OCI-LY7 (cell line): ENCODE results near the gene CNTNAP4.

Experiments used
- EZH2phosphoT487 ChIP-seq: fragments of 200-600 bp; sonication (generic); IDR thresholded peaks from 2 replicates; pipeline ENCODE4 v1.6.1; 2018; ENCODE audit warnings: low read depth, borderline replicate concordance, mild to moderate bottlenecking, mixed run types, antibody characterized with exemption, low read length, moderate library complexity, mixed read lengths
- TF ChIP-seq, protein P1 (sequence below): fragments of 200-600 bp; sonication (generic); conservative IDR thresholded peaks from 2 replicates; pipeline ENCODE4 v1.5.1; 2014; ENCODE audit warnings: mild to moderate bottlenecking, antibody characterized with exemption, low read length, moderate library complexity, mixed read lengths

GRCh38 chr16:76502063-76502462 is 224.9 kb downstream of the CNTNAP4 start:
- TF ChIP-seq, protein P1, sequence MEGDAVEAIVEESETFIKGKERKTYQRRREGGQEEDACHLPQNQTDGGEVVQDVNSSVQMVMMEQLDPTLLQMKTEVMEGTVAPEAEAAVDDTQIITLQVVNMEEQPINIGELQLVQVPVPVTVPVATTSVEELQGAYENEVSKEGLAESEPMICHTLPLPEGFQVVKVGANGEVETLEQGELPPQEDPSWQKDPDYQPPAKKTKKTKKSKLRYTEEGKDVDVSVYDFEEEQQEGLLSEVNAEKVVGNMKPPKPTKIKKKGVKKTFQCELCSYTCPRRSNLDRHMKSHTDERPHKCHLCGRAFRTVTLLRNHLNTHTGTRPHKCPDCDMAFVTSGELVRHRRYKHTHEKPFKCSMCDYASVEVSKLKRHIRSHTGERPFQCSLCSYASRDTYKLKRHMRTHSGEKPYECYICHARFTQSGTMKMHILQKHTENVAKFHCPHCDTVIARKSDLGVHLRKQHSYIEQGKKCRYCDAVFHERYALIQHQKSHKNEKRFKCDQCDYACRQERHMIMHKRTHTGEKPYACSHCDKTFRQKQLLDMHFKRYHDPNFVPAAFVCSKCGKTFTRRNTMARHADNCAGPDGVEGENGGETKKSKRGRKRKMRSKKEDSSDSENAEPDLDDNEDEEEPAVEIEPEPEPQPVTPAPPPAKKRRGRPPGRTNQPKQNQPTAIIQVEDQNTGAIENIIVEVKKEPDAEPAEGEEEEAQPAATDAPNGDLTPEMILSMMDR = no peak
- no peak for TF ChIP-seq EZH2phosphoT487
